ENCODE measurements around the gene BIN1. TPM values are rescaled to one million over a fixed set of nuclear protein-coding genes. Genes with fewer than 3 reads are reported as not detected.

The BIN1 gene
- total RNA-seq, 1 experiment from 2014 or later: 58.6 TPM

DNA sequence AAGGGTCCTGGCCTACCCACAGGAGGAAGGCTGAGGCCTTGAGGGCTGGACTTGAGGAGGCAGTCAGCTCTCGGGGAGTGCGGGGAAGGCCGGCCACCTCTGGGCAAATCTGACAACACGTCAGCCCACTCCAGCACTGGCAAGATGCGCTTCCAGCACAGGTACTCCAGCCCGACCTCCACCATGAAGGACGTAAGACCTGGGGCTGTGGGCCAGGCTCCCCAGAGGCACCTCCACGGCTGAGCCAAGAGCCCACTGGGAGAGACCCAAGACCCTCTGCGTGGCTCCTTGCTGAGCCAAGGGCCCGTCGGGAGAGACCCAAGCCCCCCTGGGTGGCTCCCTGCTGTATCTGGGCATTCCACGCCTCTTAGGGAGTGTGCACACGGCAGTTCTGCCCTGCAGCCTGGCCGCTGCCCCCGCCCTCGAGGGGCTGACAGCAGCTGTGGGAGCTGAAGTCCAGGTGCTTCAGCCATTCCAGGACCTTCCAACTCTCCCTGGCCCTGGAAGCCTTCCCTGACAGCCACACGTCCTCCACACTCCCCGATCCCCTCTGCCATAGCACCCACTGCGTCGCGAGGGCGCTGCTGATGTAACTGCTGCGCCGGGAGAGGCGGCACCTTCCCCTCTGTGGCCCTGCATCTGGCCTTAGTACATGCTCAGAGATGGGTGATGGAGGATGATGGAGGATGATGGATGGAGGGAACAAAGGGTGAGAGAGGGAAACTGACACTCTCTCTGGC lies 50.2 kb downstream of the BIN1 start:
- no peak for DNase-seq (ENCODE audit: low read depth, low spot score)
- ChIA-PET POLR2A (no interaction called here), CTCF (no interaction called here)
- no peak overlapping the region for H3K27ac ChIP-seq (ENCODE audit: low read length)
- no peak for ATAC-seq
- H3K36me3 ChIP-seq (ENCODE audit: control insufficient read depth, insufficient read depth, low read length): no peaks in the 10 kb centered on the region
- H3K4me3 ChIP-seq (ENCODE audit: low read depth in 2 of 2, low read length in 2 of 2): no peak overlapping the region
- intact Hi-C loops (cut with micrococcal nuclease; ENCODE audit: unreplicated experiment) (no loop called here), in situ Hi-C loops (cut with HindIII; ENCODE audit: low pct_unique_long_range_greater_than_20kb, low sequenced_read_pairs) (no loop called here)
- TF ChIP-seq, protein P1, sequence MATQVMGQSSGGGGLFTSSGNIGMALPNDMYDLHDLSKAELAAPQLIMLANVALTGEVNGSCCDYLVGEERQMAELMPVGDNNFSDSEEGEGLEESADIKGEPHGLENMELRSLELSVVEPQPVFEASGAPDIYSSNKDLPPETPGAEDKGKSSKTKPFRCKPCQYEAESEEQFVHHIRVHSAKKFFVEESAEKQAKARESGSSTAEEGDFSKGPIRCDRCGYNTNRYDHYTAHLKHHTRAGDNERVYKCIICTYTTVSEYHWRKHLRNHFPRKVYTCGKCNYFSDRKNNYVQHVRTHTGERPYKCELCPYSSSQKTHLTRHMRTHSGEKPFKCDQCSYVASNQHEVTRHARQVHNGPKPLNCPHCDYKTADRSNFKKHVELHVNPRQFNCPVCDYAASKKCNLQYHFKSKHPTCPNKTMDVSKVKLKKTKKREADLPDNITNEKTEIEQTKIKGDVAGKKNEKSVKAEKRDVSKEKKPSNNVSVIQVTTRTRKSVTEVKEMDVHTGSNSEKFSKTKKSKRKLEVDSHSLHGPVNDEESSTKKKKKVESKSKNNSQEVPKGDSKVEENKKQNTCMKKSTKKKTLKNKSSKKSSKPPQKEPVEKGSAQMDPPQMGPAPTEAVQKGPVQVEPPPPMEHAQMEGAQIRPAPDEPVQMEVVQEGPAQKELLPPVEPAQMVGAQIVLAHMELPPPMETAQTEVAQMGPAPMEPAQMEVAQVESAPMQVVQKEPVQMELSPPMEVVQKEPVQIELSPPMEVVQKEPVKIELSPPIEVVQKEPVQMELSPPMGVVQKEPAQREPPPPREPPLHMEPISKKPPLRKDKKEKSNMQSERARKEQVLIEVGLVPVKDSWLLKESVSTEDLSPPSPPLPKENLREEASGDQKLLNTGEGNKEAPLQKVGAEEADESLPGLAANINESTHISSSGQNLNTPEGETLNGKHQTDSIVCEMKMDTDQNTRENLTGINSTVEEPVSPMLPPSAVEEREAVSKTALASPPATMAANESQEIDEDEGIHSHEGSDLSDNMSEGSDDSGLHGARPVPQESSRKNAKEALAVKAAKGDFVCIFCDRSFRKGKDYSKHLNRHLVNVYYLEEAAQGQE (IDR thresholded peaks at IDR 0.05; ENCODE audit: insufficient read depth in 1 of 2, low read depth in 2 of 2, low read length in 1 of 2): no peak
- TF ChIP-seq CTCF (IDR thresholded peaks at IDR 0.05): no peak
- TF ChIP-seq POLR2AphosphoS5 (IDR thresholded peaks at IDR 0.05; ENCODE audit: low read depth, low read length): no peak
- no peak for TF ChIP-seq TCF7L2 (IDR thresholded peaks at IDR 0.05; ENCODE audit: low read depth, low read length)
- no peak for TF ChIP-seq SIN3A (IDR thresholded peaks at IDR 0.05; ENCODE audit: borderline replicate concordance, insufficient read depth, low read depth, low read length)
- H3K4me1 ChIP-seq (ENCODE audit: control insufficient read depth, insufficient read depth, low read length): 0 out of 2 replicates have a peak, but pooled peaks cover 3% of the 10 kb centered on the region
- H3K27me3 ChIP-seq (ENCODE audit: control insufficient read depth, insufficient read depth, low read length): no peaks in the 10 kb centered on the region
- no TSS peak for BruUV-seq (replicated peaks)
- no peaks in the 10 kb centered on the region for H3K9me3 ChIP-seq (ENCODE audit: control insufficient read depth, insufficient read depth, low read depth, low read length)

GRCh38 chr2:127056086-127056485 lies 50.9 kb downstream of the BIN1 start:
- H3K27me3 ChIP-seq (ENCODE audit: control insufficient read depth, insufficient read depth, low read length): no peaks in the 10 kb centered on the region
- no peaks in the 10 kb centered on the region for H3K9me3 ChIP-seq (ENCODE audit: control insufficient read depth, insufficient read depth, low read depth, low read length)
- in situ Hi-C loops (cut with HindIII; ENCODE audit: low pct_unique_long_range_greater_than_20kb, low sequenced_read_pairs): no loop called here
- no peaks in the 10 kb centered on the region for H3K4me1 ChIP-seq (ENCODE audit: control insufficient read depth, insufficient read depth, low read length)
- no peak overlapping the region for H3K4me3 ChIP-seq (ENCODE audit: low read depth in 2 of 2, low read length in 2 of 2)
- no TSS peak for BruUV-seq (replicated peaks)
- DNase-seq (ENCODE audit: low read depth, low spot score) (no peak), ATAC-seq (no peak)
- no peaks in the 10 kb centered on the region for H3K36me3 ChIP-seq (ENCODE audit: control insufficient read depth, insufficient read depth, low read length)
- TF ChIP-seq CTCF (IDR thresholded peaks at IDR 0.05) (no peak), SIN3A (IDR thresholded peaks at IDR 0.05; ENCODE audit: borderline replicate concordance, insufficient read depth, low read depth, low read length) (no peak), TCF7L2 (IDR thresholded peaks at IDR 0.05; ENCODE audit: low read depth, low read length) (no peak), POLR2AphosphoS5 (IDR thresholded peaks at IDR 0.05; ENCODE audit: low read depth, low read length) (no peak)
- TF ChIP-seq, protein P1 (IDR thresholded peaks at IDR 0.05; ENCODE audit: insufficient read depth in 1 of 2, low read depth in 2 of 2, low read length in 1 of 2): no peak
- CTCF ChIA-PET: no interaction called here
- H3K27ac ChIP-seq (ENCODE audit: low read length): no peak overlapping the region
- POLR2A ChIA-PET: no interaction called here
- intact Hi-C loops (cut with micrococcal nuclease; ENCODE audit: unreplicated experiment): no loop called here

Data from Panc1 (cell line).